Measurements from ENCODE around the gene TMEM229A. TPM values are rescaled to one million over a fixed set of nuclear protein-coding genes. Genes with fewer than 3 reads are reported as not detected.

Gene TMEM229A
- total and polyA plus RNA-seq, 2 donors (not counting 3 experiments of a cell fraction or from before 2014, with no cell fraction given) = not detected

DNA sequence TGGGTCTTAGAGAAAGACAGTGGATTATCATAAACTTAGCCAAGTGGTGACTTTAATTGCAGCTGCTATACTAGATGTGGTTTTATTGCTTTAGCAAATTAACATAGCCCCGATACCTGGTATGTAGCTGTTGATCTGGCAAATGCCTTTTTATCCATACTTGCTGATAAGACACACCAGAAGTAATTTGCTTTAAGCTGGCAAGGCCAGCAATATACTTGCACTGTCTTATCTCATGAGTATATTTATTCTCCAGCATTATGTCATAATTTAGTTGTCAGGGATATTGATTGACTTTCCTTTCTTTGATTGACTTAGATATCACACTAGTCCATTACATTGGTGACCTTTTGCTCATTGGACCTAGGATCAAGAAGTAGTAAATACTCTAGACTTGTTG is 12.8 kb downstream of the TMEM229A start:
- Histone ChIP-seq H3K79me2 (ENCODE audit: control insufficient read depth, insufficient read depth, low read length) (no peaks in the 10 kb centered on the region), H2AFZ (ENCODE audit: low read depth, low read length) (no peak overlapping the region), H3K4me3 (replicated peaks in 1 of 3; ENCODE audit: insufficient read depth in 1 of 3, low read depth in 1 of 3, low read length in 3 of 3) (no peak overlapping the region), H3K9ac (replicated peaks; ENCODE audit: extremely low read depth, insufficient read depth, low read length) (no peak overlapping the region), H3K9me1 (replicated peaks; ENCODE audit: control insufficient read depth, extremely low read depth, insufficient read depth, low read length) (no peaks in the 10 kb centered on the region), H3K36me3 (ENCODE audit: control insufficient read depth in 2 of 2, extremely low read depth in 1 of 2, insufficient read depth in 2 of 2, low read length in 2 of 2) (no peaks in the 10 kb centered on the region), H3K4me1 (ENCODE audit: control insufficient read depth, extremely low read depth, insufficient read depth, low read length) (no peaks in the 10 kb centered on the region), H3K27ac (ENCODE audit: insufficient read depth, low read depth, low read length) (no peak overlapping the region), H3K27me3 (ENCODE audit: control insufficient read depth in 2 of 2, insufficient read depth in 2 of 2, low read length in 2 of 2) (no peaks in the 10 kb centered on the region), H3K4me2 (ENCODE audit: insufficient read depth, low read length) (no peak overlapping the region), H3K9me3 (replicated peaks; ENCODE audit: control insufficient read depth, insufficient read depth, low read length) (no peaks in the 10 kb centered on the region), H4K20me1 (replicated peaks; ENCODE audit: control insufficient read depth, extremely low read depth, insufficient read depth, low read length) (no peaks in the 10 kb centered on the region)
- CTCF ChIA-PET = no interaction called here
- BruUV-seq (replicated peaks) = no TSS peak
- TF ChIP-seq, protein P1, sequence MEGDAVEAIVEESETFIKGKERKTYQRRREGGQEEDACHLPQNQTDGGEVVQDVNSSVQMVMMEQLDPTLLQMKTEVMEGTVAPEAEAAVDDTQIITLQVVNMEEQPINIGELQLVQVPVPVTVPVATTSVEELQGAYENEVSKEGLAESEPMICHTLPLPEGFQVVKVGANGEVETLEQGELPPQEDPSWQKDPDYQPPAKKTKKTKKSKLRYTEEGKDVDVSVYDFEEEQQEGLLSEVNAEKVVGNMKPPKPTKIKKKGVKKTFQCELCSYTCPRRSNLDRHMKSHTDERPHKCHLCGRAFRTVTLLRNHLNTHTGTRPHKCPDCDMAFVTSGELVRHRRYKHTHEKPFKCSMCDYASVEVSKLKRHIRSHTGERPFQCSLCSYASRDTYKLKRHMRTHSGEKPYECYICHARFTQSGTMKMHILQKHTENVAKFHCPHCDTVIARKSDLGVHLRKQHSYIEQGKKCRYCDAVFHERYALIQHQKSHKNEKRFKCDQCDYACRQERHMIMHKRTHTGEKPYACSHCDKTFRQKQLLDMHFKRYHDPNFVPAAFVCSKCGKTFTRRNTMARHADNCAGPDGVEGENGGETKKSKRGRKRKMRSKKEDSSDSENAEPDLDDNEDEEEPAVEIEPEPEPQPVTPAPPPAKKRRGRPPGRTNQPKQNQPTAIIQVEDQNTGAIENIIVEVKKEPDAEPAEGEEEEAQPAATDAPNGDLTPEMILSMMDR (IDR thresholded peaks at IDR 0.05; ENCODE audit: extremely low read depth in 1 of 2, insufficient read depth in 1 of 2, low read depth in 1 of 2, low read length in 2 of 2) = no peak
- TF ChIP-seq, protein P2, sequence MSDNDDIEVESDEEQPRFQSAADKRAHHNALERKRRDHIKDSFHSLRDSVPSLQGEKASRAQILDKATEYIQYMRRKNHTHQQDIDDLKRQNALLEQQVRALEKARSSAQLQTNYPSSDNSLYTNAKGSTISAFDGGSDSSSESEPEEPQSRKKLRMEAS (IDR thresholded peaks at IDR 0.05; ENCODE audit: insufficient read depth, insufficient read length) = no peak
- TF ChIP-seq POLR2AphosphoS5 (IDR thresholded peaks at IDR 0.05; ENCODE audit: insufficient read depth, low read depth, low read length) (no peak), GATA2 (IDR thresholded peaks at IDR 0.05; ENCODE audit: insufficient read depth, insufficient read length, low read depth, low read length) (no peak), MYC (IDR thresholded peaks at IDR 0.05; ENCODE audit: low read depth, low read length) (no peak), JUN (IDR thresholded peaks at IDR 0.05; ENCODE audit: borderline replicate concordance, insufficient read depth, insufficient read length, low read depth) (no peak), POLR2A (IDR thresholded peaks at IDR 0.05; ENCODE audit: low read depth, low read length) (no peak), EZH2 (IDR thresholded peaks at IDR 0.05; ENCODE audit: borderline replicate concordance, low read depth, low read length, severe bottlenecking) (no peak), FOS (IDR thresholded peaks at IDR 0.05; ENCODE audit: borderline replicate concordance, insufficient read depth, low read length) (no peak)
- no peak for DNase-seq (ENCODE audit: low read depth, low spot score)
- intact Hi-C loops (cut with micrococcal nuclease) = no loop called here
- POLR2A ChIA-PET = no interaction called here
- no peak for FAIRE-seq
- dilution Hi-C loops (cut with MboI; ENCODE audit: extremely low pct_ligation_motif_present, low sequenced_read_pairs) = no loop called here
